Panc1 (cell line): ENCODE measurements around the gene CIAO2B.

Source experiments
- CTCF ChIP-seq: fragments of 450-650 bp; IDR thresholded peaks from 2 replicates; pipeline ENCODE4 v1.5.1; 2017; ENCODE audit warnings: mild to moderate bottlenecking
- SIN3A ChIP-seq: IDR thresholded peaks from 2 replicates; pipeline ENCODE4 v1.6.1; 2012; ENCODE audit warnings: low read depth, mild to moderate bottlenecking, low read length, moderate library complexity, borderline replicate concordance; ENCODE audit not compliant: insufficient read depth

DNA sequence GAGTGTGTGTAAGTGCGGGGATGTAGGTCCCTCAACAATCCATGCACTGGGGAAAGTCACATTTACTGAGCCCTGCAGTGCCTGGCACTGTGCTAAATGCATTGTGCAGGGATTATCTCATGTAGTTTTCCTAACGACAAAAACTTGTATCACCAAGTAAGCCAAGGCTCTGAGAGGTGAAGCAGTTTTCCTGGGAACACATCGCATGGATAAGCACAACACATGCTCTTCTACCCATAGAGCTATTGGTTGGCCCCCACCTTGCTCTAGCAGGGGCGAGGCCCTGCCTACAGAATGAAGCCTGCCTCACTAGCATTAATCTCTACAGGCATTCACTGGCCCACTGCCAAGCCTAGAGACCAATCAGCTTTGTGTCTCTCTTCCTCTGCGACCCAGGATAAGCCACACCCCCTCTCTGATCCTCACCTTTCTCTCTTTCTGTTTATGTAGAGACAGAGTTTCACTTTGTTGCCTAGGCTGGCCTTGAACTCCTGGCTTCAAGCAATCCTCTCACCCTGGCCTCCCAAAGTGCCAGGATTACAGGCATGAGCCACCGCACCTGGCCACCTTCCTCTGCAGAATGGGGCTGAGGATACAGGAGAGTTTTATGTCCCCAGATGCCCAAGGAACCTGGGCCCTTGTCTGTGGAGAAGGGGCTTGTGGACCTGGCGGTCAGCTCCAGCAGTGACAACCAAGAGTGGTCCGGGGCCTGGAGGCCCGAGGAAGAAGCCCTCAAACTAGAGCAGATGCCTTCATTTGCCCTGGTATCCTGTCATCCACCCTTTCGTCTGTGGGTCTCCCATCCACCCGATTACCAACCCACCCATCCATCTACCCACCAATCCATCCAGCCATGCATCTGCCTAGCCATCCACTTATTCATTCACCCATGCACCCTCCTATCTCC lies 28.3 kb downstream of the CIAO2B start:
- TF ChIP-seq CTCF (no peak), SIN3A (no peak)
